PC-3 (cell line): Measurements from ENCODE around the gene RTCB. TPM values are rescaled to one million over a fixed set of nuclear protein-coding genes. Genes with fewer than 3 reads are reported as not detected.

Experiments used
- ATAC-seq: fragments of 200-7000 bp; cut with Tn5 transposase; 2 replicates; pipeline ENCODE4 v1.9.1; 2020; ENCODE audit warnings: mild to moderate bottlenecking, moderate library complexity
- BruUV-seq: library from RNA; stranded (reverse); fragments of 400-500 nt; replicated peaks from 2 replicates; lab custom pipeline; 2021; lab: Mats Ljungman, UMichigan
- CTCF ChIA-PET: fragments of 300-600 bp; sonication (Branson Sonifier 250); formaldehyde crosslinking; loops from one replicate; lab custom pipeline; 2022; ENCODE audit warnings: antibody characterized with exemption; lab: Charles Lee
- POLR2A ChIA-PET: fragments of 300-600 bp; sonication (Branson Sonifier 250); formaldehyde crosslinking; loops from one replicate; lab custom pipeline; 2022; ENCODE audit warnings: antibody characterized with exemption; ENCODE audit not compliant: unreplicated experiment; lab: Charles Lee
- DNase-seq: peaks from one replicate; pipeline ENCODE4 v3.0.0-alpha.2; 2015
- H2AFZ ChIP-seq: fragments of 300-600 bp; sonication (generic); 2 replicates; pipeline ENCODE4 v1.6.0; 2016; ENCODE audit warnings: antibody characterized with exemption, low read length
- H3F3A ChIP-seq: fragments of 300-600 bp; sonication (generic); one replicate; pipeline ENCODE4 v1.6.0; 2017; ENCODE audit warnings: antibody characterized with exemption, low read length, control low read depth, mild to moderate bottlenecking; ENCODE audit not compliant: unreplicated experiment
- H3K27ac ChIP-seq: fragments of 300-600 bp; sonication (generic); 2 replicates; pipeline ENCODE4 v1.5.1; 2016; ENCODE audit warnings: mild to moderate bottlenecking, low read length
- H3K27me3 ChIP-seq: fragments of 300-600 bp; sonication (generic); 2 replicates; pipeline ENCODE4 v1.6.1; 2016; ENCODE audit warnings: low read length, mixed read lengths
- H3K36me3 ChIP-seq: fragments of 300-600 bp; sonication (generic); 2 replicates; pipeline ENCODE4 v1.6.1; 2016; ENCODE audit warnings: low read depth, mixed run types, low read length, mixed read lengths
- H3K4me1 ChIP-seq: fragments of 300-600 bp; sonication (generic); 2 replicates; pipeline ENCODE4 v1.5.1; 2016; ENCODE audit warnings: low read length; ENCODE audit not compliant: insufficient read depth
- H3K4me2 ChIP-seq: fragments of 300-600 bp; sonication (generic); 2 replicates; pipeline ENCODE4 v1.6.0; 2016; ENCODE audit warnings: low read length
- H3K4me3 ChIP-seq: fragments of 300-600 bp; sonication (generic); 2 replicates; pipeline ENCODE4 v1.5.1; 2016; ENCODE audit warnings: mild to moderate bottlenecking, low read length, mixed read lengths
- H3K79me2 ChIP-seq: fragments of 300-600 bp; sonication (generic); 2 replicates; pipeline ENCODE4 v1.6.1; 2017; ENCODE audit warnings: low read length, mixed read lengths
- H3K9ac ChIP-seq: fragments of 300-600 bp; sonication (generic); 2 replicates; pipeline ENCODE4 v1.6.0; 2016; ENCODE audit warnings: mild to moderate bottlenecking, low read length
- H3K9me2 ChIP-seq: fragments of 300-600 bp; sonication (generic); replicated peaks from 2 replicates; pipeline ENCODE4 v1.6.1; 2016; ENCODE audit warnings: mixed run types, low read length, mixed read lengths
- H3K9me3 ChIP-seq: fragments of 300-600 bp; sonication (generic); 2 replicates; pipeline ENCODE4 v1.6.1; 2016; ENCODE audit warnings: low read length, mixed read lengths
- H4K20me1 ChIP-seq: fragments of 300-600 bp; sonication (generic); 2 replicates; pipeline ENCODE4 v1.6.1; 2016; ENCODE audit warnings: low read length, mixed read lengths
- EZH2 ChIP-seq: fragments of 300-600 bp; sonication (generic); IDR thresholded peaks from one replicate; pipeline ENCODE4 v1.6.1; 2017; ENCODE audit warnings: antibody characterized with exemption, mild to moderate bottlenecking, low read length; ENCODE audit not compliant: unreplicated experiment
- EZH2phosphoT487 ChIP-seq: fragments of 300-600 bp; sonication (generic); IDR thresholded peaks from 2 replicates; pipeline ENCODE4 v1.6.1; 2018; ENCODE audit warnings: mild to moderate bottlenecking, antibody characterized with exemption, low read length, borderline replicate concordance
- intact Hi-C: fragments of 100-400 bp; cut with micrococcal nuclease; formaldehyde crosslinking; loops from 2 replicates; pipeline ENCODE4 v1.9.0; 2023
- total RNA-seq: library from RNA; depleted of rRNA; stranded (reverse); fragments of >200 nt; gene quantifications from 2 replicates; pipeline ENCODE4 v1.2.3, GENCODE V29; 2014; rRNA removed
- TF ChIP-seq, protein P1 (sequence below): fragments of 300-600 bp; sonication (generic); conservative IDR thresholded peaks from 2 replicates; pipeline ENCODE4 v1.5.1; 2017; ENCODE audit warnings: antibody characterized with exemption, low read depth, mild to moderate bottlenecking, low read length

Gene RTCB
- total RNA-seq, 1 experiment from 2014 or later = 146 TPM

DNA sequence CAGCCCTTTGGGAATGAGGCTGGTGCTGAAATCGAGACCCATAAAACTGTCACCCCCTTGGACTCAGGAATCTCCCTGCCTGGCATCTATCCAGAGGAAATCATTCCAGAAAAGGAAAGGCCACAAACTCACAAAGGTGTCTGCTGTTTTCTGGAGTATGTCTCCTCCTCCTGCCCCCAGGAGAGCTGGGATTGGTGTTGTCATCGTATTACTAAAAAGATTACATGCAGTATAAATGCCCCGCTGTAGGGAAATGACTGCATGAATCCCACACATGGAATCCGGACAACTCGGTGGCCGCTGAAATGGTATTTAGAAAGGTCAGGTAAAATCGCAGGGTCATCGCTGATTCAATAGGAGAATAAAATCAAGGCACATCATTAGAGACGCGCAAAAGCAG lies 73.3 kb downstream of the RTCB start:
- no peaks in the 10 kb centered on the region for H3K4me1 ChIP-seq
- no peak for DNase-seq
- no peaks in the 10 kb centered on the region for H4K20me1 ChIP-seq
- CTCF ChIA-PET = no interaction called here
- H3K9ac ChIP-seq = no peak overlapping the region
- no peak overlapping the region for H3K4me2 ChIP-seq
- no peak for ATAC-seq
- H3K9me2 ChIP-seq = no peaks in the 10 kb centered on the region
- H3K9me3 ChIP-seq = no peaks in the 10 kb centered on the region
- intact Hi-C loops = no loop called here
- no TSS peak for BruUV-seq
- H2AFZ ChIP-seq = no peak overlapping the region
- H3K27ac ChIP-seq = no peak overlapping the region
- H3K79me2 ChIP-seq = no peaks in the 10 kb centered on the region
- H3F3A ChIP-seq = no peaks in the 10 kb centered on the region
- no peak for TF ChIP-seq EZH2phosphoT487
- no peak for TF ChIP-seq EZH2
- TF ChIP-seq, protein P1, sequence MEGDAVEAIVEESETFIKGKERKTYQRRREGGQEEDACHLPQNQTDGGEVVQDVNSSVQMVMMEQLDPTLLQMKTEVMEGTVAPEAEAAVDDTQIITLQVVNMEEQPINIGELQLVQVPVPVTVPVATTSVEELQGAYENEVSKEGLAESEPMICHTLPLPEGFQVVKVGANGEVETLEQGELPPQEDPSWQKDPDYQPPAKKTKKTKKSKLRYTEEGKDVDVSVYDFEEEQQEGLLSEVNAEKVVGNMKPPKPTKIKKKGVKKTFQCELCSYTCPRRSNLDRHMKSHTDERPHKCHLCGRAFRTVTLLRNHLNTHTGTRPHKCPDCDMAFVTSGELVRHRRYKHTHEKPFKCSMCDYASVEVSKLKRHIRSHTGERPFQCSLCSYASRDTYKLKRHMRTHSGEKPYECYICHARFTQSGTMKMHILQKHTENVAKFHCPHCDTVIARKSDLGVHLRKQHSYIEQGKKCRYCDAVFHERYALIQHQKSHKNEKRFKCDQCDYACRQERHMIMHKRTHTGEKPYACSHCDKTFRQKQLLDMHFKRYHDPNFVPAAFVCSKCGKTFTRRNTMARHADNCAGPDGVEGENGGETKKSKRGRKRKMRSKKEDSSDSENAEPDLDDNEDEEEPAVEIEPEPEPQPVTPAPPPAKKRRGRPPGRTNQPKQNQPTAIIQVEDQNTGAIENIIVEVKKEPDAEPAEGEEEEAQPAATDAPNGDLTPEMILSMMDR = no peak
- H3K36me3 ChIP-seq = no peaks in the 10 kb centered on the region
- POLR2A ChIA-PET = no interaction called here
- H3K4me3 ChIP-seq = no peak overlapping the region
- peaks cover 45% of the 10 kb centered on the region for H3K27me3 ChIP-seq

Other genes starting within 250 kb of the RTCB start
- gene RFPL2, start 207.2 kb downstream of the RTCB start, total RNA-seq = not detected in 2 replicates
- gene SLC5A4, start 156.9 kb downstream of the RTCB start, total RNA-seq = not detected in 2 replicates
- gene RFPL3, start 54.4 kb downstream of the RTCB start, total RNA-seq = not detected in 2 replicates
- gene BPIFC, start 52.2 kb upstream of the RTCB start, total RNA-seq = not detected in 2 replicates
- 43.6 and 44.2 TPM in 2 replicates for gene FBXO7, start 62.6 kb upstream of the RTCB start, total RNA-seq